Neural cell (in vitro differentiated cells): Measurements from ENCODE around the gene KLHL3. TPM values are rescaled to one million over a fixed set of nuclear protein-coding genes. Genes with fewer than 3 reads are reported as not detected.

Experiments used
- H2AFZ ChIP-seq: fragments of 200-600, 300-800 bp; sonication (generic), shearing (Covaris generic); 2 replicates; pipeline ENCODE4 v1.6.0; 2014; ENCODE audit warnings: low read depth, mild to moderate bottlenecking, antibody characterized with exemption, low read length, moderate library complexity
- H3F3A ChIP-seq: fragments of 200-600 bp; shearing (Covaris generic); 2 replicates; pipeline ENCODE4 v1.6.1; 2016; ENCODE audit warnings: mild to moderate bottlenecking, moderate library complexity, mixed read lengths, antibody characterized with exemption, low read length; ENCODE audit not compliant: insufficient read depth, poor library complexity, severe bottlenecking
- H3K27ac ChIP-seq: fragments of 200-600, 300-800 bp; sonication (generic), shearing (Covaris generic); 2 replicates; pipeline ENCODE4 v1.5.1; 2014; ENCODE audit warnings: mild to moderate bottlenecking, low read length, moderate library complexity
- H3K27me3 ChIP-seq: fragments of 300-800, 200-600 bp; sonication (generic), shearing (Covaris generic); 2 replicates; pipeline ENCODE4 v1.6.0; 2014; ENCODE audit warnings: mild to moderate bottlenecking, low read depth, low read length, moderate library complexity; ENCODE audit not compliant: insufficient read depth
- H3K36me3 ChIP-seq: fragments of 300-800, 200-600 bp; sonication (generic), shearing (Covaris generic); 2 replicates; pipeline ENCODE4 v1.5.1; 2014; ENCODE audit warnings: mild to moderate bottlenecking, antibody characterized with exemption, low read length, moderate library complexity; ENCODE audit not compliant: insufficient read depth
- H3K4me2 ChIP-seq: fragments of 300-800, 200-600 bp; sonication (generic), shearing (Covaris generic); 2 replicates; pipeline ENCODE4 v1.6.0; 2014; ENCODE audit warnings: mild to moderate bottlenecking, low read length
- H3K4me3 ChIP-seq: fragments of 300-800, 200-600 bp; sonication (generic), shearing (Covaris generic); 2 replicates; pipeline ENCODE4 v1.5.1; 2014; ENCODE audit warnings: mild to moderate bottlenecking, low read length, moderate library complexity
- H3K79me2 ChIP-seq: fragments of 200-600 bp; shearing (Covaris generic); replicated peaks from 2 replicates; pipeline ENCODE4 v1.6.0; 2014; ENCODE audit warnings: mild to moderate bottlenecking, low read length, moderate library complexity; ENCODE audit not compliant: insufficient read depth
- H3K9ac ChIP-seq: fragments of 300-800, 200-600 bp; sonication (generic), shearing (Covaris generic); 2 replicates; pipeline ENCODE4 v1.6.1; 2016; ENCODE audit warnings: mild to moderate bottlenecking, low read length, mixed read lengths
- H3K9me2 ChIP-seq: fragments of 200-600 bp; shearing (Covaris generic); 2 replicates; pipeline ENCODE4 v1.6.1; 2016; ENCODE audit warnings: mild to moderate bottlenecking, low read length, mixed read lengths; ENCODE audit not compliant: insufficient read depth
- H3K9me3 ChIP-seq: fragments of 200-600, 300-800 bp; sonication (generic), shearing (Covaris generic); 2 replicates; pipeline ENCODE4 v1.6.1; 2016; ENCODE audit warnings: mild to moderate bottlenecking, mixed run types, low read length, moderate library complexity, mixed read lengths
- H4K20me1 ChIP-seq: fragments of 200-600 bp; shearing (Covaris generic); 2 replicates; pipeline ENCODE4 v1.6.1; 2016; ENCODE audit warnings: mild to moderate bottlenecking, mixed run types; ENCODE audit not compliant: insufficient read depth
- EP300 ChIP-seq: fragments of 450-650 bp; conservative IDR thresholded peaks from 2 replicates; pipeline ENCODE4 v1.6.1; 2014; ENCODE audit warnings: antibody characterized with exemption, mild to moderate bottlenecking, moderate library complexity; ENCODE audit not compliant: poor library complexity, severe bottlenecking
- EZH2 ChIP-seq: fragments of 200-600, 300-800 bp; shearing (Covaris generic), sonication (generic); IDR thresholded peaks from 2 replicates; pipeline ENCODE4 v1.6.1; 2014; ENCODE audit warnings: antibody characterized with exemption, low read length, borderline replicate concordance, mild to moderate bottlenecking; ENCODE audit not compliant: insufficient read depth, poor library complexity, severe bottlenecking
- MXI1 ChIP-seq: fragments of 450-650 bp; conservative IDR thresholded peaks from 2 replicates; pipeline ENCODE4 v1.6.1; 2014; ENCODE audit warnings: antibody characterized with exemption, mild to moderate bottlenecking; ENCODE audit not compliant: poor library complexity, severe bottlenecking
- POLR2AphosphoS5 ChIP-seq: IDR thresholded peaks from 2 replicates; pipeline ENCODE4 v1.6.1; 2012
- RAD21 ChIP-seq: fragments of 450-650 bp; conservative IDR thresholded peaks from 2 replicates; pipeline ENCODE4 v1.6.1; 2014; ENCODE audit warnings: antibody characterized with exemption, mild to moderate bottlenecking, moderate library complexity
- REST ChIP-seq: IDR thresholded peaks from 2 replicates; pipeline ENCODE4 v1.6.1; 2012; ENCODE audit warnings: borderline replicate concordance
- SMC3 ChIP-seq: fragments of 450-650 bp; conservative IDR thresholded peaks from 2 replicates; pipeline ENCODE4 v1.6.1; 2014; ENCODE audit warnings: antibody characterized with exemption, mild to moderate bottlenecking, moderate library complexity; ENCODE audit not compliant: poor library complexity
- TAF1 ChIP-seq: IDR thresholded peaks from 2 replicates; pipeline ENCODE4 v1.6.1; 2012; ENCODE audit warnings: low read depth
- polyA plus RNA-seq: library from polyadenylated mRNA; depleted of rRNA; stranded (reverse); fragments of >200 nt; gene quantifications from 2 replicates; pipeline ENCODE4 v1.2.3, GENCODE V29; 2014
- TF ChIP-seq, protein P1 (sequence below): fragments of 450-650 bp; IDR thresholded peaks from 2 replicates; pipeline ENCODE4 v1.5.1; 2014; ENCODE audit warnings: antibody characterized with exemption, mild to moderate bottlenecking, moderate library complexity; ENCODE audit not compliant: poor library complexity, severe bottlenecking

The KLHL3 gene
- polyA plus RNA-seq, 1 donor from 2014 or later: 12.9 TPM

DNA sequence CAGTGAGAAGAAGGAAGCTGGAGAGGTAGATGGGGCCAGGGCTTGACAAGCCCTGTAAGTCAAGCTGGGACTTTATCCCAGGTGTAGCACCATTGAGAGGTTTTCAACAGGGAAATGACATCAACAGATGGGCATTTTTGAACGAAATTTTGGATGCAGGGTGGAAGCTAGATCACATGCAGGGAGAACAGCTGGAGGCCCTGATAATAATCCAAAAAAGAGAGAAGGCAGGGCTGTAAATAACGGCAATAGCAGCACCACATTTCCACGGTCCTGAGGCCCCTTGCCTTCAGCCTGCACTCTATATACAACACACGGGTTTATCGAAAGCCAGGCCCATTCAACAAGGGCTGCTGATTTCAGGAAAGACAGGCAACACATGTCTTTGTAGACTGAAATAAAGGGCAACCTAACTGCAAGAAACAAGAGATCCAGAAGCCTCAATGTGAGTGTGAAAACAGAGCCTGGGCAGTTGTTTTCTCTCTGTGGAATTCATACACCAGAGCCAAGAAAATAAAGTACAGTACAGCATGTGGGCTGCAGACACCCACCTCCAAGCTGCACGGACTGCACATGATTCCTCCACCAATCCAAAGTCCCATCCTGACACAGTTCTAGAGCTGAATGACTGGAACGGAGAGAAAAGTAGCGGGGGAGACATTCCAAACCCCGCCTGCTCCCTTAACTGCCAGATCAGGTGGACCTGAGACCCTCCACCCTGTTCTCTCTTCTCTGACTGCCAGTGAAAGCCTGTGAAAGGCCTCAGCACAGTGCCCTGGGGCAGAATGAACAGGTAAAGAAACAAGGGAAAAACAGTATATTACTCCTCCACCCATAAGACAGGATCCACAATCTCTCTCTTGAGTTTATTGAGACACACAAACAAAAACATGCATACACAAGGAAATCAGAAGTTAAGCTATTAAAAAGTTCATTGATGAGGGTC lies 36.3 kb downstream of the KLHL3 start:
- TF ChIP-seq RAD21 (no peak), MXI1 (no peak), TAF1 (no peak), EP300 (no peak), REST (no peak), EZH2 (no peak), SMC3 (no peak), POLR2AphosphoS5 (no peak)
- TF ChIP-seq, protein P1, sequence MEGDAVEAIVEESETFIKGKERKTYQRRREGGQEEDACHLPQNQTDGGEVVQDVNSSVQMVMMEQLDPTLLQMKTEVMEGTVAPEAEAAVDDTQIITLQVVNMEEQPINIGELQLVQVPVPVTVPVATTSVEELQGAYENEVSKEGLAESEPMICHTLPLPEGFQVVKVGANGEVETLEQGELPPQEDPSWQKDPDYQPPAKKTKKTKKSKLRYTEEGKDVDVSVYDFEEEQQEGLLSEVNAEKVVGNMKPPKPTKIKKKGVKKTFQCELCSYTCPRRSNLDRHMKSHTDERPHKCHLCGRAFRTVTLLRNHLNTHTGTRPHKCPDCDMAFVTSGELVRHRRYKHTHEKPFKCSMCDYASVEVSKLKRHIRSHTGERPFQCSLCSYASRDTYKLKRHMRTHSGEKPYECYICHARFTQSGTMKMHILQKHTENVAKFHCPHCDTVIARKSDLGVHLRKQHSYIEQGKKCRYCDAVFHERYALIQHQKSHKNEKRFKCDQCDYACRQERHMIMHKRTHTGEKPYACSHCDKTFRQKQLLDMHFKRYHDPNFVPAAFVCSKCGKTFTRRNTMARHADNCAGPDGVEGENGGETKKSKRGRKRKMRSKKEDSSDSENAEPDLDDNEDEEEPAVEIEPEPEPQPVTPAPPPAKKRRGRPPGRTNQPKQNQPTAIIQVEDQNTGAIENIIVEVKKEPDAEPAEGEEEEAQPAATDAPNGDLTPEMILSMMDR: no peak
- Histone ChIP-seq H3K9me3 (no peaks in the 10 kb centered on the region), H3K4me3 (no peak overlapping the region), H3K27me3 (no peaks in the 10 kb centered on the region), H3K9ac (no peak overlapping the region), H3K9me2 (no peaks in the 10 kb centered on the region), H3F3A (no peaks in the 10 kb centered on the region), H2AFZ (no peak overlapping the region), H4K20me1 (no peaks in the 10 kb centered on the region), H3K79me2 (no peaks in the 10 kb centered on the region), H3K36me3 (no peaks in the 10 kb centered on the region), H3K27ac (no peak overlapping the region), H3K4me2 (no peak overlapping the region)

DNA sequence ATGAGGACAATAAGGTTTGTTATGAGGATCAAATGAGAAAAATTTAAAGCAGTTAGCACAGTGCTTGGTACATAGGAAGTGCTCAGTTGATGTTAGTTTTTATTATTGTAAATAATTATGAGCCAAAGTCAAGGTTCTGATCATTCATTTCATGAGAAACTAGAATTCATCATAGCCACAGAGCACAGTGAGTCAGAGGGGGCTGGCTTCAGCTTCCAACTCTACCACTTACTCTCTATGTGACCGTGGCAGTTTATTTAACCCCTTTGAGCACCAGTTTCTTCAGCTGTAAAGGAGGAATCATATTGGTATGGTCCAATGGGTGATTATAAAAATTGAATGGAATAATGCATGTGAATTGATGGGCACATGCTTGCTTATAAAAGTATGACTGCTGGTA lies 39.4 kb downstream of the KLHL3 start:
- Histone ChIP-seq H2AFZ (no peak overlapping the region), H3F3A (no peaks in the 10 kb centered on the region), H3K79me2 (no peaks in the 10 kb centered on the region), H4K20me1 (no peaks in the 10 kb centered on the region), H3K36me3 (no peaks in the 10 kb centered on the region), H3K9me3 (no peaks in the 10 kb centered on the region), H3K4me3 (no peak overlapping the region), H3K9me2 (no peaks in the 10 kb centered on the region), H3K27me3 (no peaks in the 10 kb centered on the region), H3K27ac (no peak overlapping the region), H3K9ac (no peak overlapping the region), H3K4me2 (no peak overlapping the region)
- TF ChIP-seq EP300 (no peak), TAF1 (no peak), SMC3 (no peak), MXI1 (no peak), POLR2AphosphoS5 (no peak), EZH2 (no peak), RAD21 (no peak), REST (no peak)
- TF ChIP-seq, protein P1: no peak
